Kidney epithelial cell (primary cell): ENCODE data around the gene HLA-C. TPM values are rescaled to one million over a fixed set of nuclear protein-coding genes. Genes with fewer than 3 reads are reported as not detected.
"Not testable (repeated sequence)": the region's sequence is repeated elsewhere in the genome, so short reads cannot be mapped to it uniquely, and the experiment has no call there.

Source experiments
- DNase-seq: peaks from one replicate; pipeline ENCODE4 v3.0.0-alpha.2; 2010; ENCODE audit warnings: low read depth
- H3K27me3 ChIP-seq: 2 replicates; pipeline ENCODE4 v1.6.0; 2011; ENCODE audit warnings: low read length; ENCODE audit not compliant: control insufficient read depth, insufficient read depth
- H3K36me3 ChIP-seq: 2 replicates; pipeline ENCODE4 v1.5.1; 2011; ENCODE audit warnings: low read length; ENCODE audit not compliant: control insufficient read depth, insufficient read depth
- H3K4me3 ChIP-seq: 2 replicates; pipeline ENCODE4 v1.5.1; 2011; ENCODE audit warnings: low read depth, mild to moderate bottlenecking, control low read depth, low read length
- CTCF ChIP-seq: IDR thresholded peaks from 2 replicates; pipeline ENCODE4 v1.5.1; 2011; ENCODE audit warnings: mild to moderate bottlenecking, moderate library complexity, low read length, control low read depth, inconsistent platforms; ENCODE audit not compliant: insufficient read depth, poor library complexity, severe bottlenecking
- total RNA-seq: library from RNA; depleted of rRNA; stranded (reverse); fragments of >200 nt; gene quantifications from 2 replicates; pipeline ENCODE4 v1.2.3, GENCODE V29; 2015

Gene HLA-C
- total RNA-seq, 1 donor from 2014 or later, result 696 TPM

- no peak for DNase-seq
- no peak for TF ChIP-seq CTCF
Measured at GRCh38 chr6:31239854-31240253, 32.0 kb downstream of the HLA-C start.

GRCh38 chr6:31234101-31234500 is 37.8 kb downstream of the HLA-C start:
- DNase-seq, H3K27me3 ChIP-seq, H3K4me3 ChIP-seq, H3K36me3 ChIP-seq: not testable (repeated sequence)

More at GRCh38 chr6:31239854-31240253, 32.0 kb downstream of the HLA-C start:
- H3K36me3 ChIP-seq, result no peaks in the 10 kb centered on the region
- H3K4me3 ChIP-seq, result no peak overlapping the region
- H3K27me3 ChIP-seq, result no peaks in the 10 kb centered on the region

GRCh38 chr6:31228476-31228875 is 43.4 kb downstream of the HLA-C start:
- no peak for DNase-seq
- Histone ChIP-seq H3K4me3 (no peak overlapping the region), H3K36me3 (no peaks in the 10 kb centered on the region), H3K27me3 (no peaks in the 10 kb centered on the region)
- no peak for TF ChIP-seq CTCF

GRCh38 chr6:31227143-31227542 is 44.7 kb downstream of the HLA-C start:
- TF ChIP-seq CTCF, result no peak
- no peak for DNase-seq
- Histone ChIP-seq H3K27me3 (no peaks in the 10 kb centered on the region), H3K4me3 (no peak overlapping the region), H3K36me3 (no peaks in the 10 kb centered on the region)

- H3K36me3 ChIP-seq, result no peaks in the 10 kb centered on the region
- H3K4me3 ChIP-seq, result no peak overlapping the region
- TF ChIP-seq CTCF, result no peak
- DNase-seq, result no peak
- no peaks in the 10 kb centered on the region for H3K27me3 ChIP-seq
Measured at GRCh38 chr6:31225735-31226134, 46.2 kb downstream of the HLA-C start.

- no peak overlapping the region for H3K4me3 ChIP-seq
- no peak for DNase-seq
- no peaks in the 10 kb centered on the region for H3K36me3 ChIP-seq
- no peak for TF ChIP-seq CTCF
- H3K27me3 ChIP-seq, result no peaks in the 10 kb centered on the region
Measured at GRCh38 chr6:31222496-31222895, 49.4 kb downstream of the HLA-C start.

Other genes with a start within 250 kb of the HLA-C start
- 0.62 and 0.79 TPM in 2 replicates for gene C6orf15, start 159.5 kb downstream of the HLA-C start, total RNA-seq
- gene PSORS1C1, start 157.3 kb downstream of the HLA-C start, total RNA-seq, result 0.38 and 0.48 TPM in 2 replicates
- not detected in 2 replicates for gene CDSN, start 151.6 kb downstream of the HLA-C start, total RNA-seq
- gene PSORS1C2, start 133.0 kb downstream of the HLA-C start, total RNA-seq, result not detected in 2 replicates
- gene CCHCR1, start 114.3 kb downstream of the HLA-C start, total RNA-seq, result 16.4 and 20.2 TPM in 2 replicates
- 6.4 and 10.1 TPM in 2 replicates for gene TCF19, start 113.5 kb downstream of the HLA-C start, total RNA-seq
- gene POU5F1, start 101.4 kb downstream of the HLA-C start, total RNA-seq, result 0.21 and 0.68 TPM in 2 replicates
- gene HLA-B, start 85.1 kb upstream of the HLA-C start, total RNA-seq, result 484 and 545 TPM in 2 replicates
- 33.2 and 48.8 TPM in 2 replicates for gene MICA, start 131.5 kb upstream of the HLA-C start, total RNA-seq
- gene MICB, start 226.1 kb upstream of the HLA-C start, total RNA-seq, result 6.9 and 8.1 TPM in 2 replicates